HEK293T (cell line): ENCODE results near the gene AK1.
A peak's percentile ranks its signal among the peaks of the same experiment; 100 is the strongest.

Source experiments
- CTCF ChIA-PET: fragments of 350-600 bp; formaldehyde crosslinking; extraction: SDS; loops from one replicate; lab custom pipeline; 2021; ENCODE audit warnings: antibody characterized with exemption, inconsistent platforms; lab: Yijun Ruan, JAX
- POLR2A ChIA-PET: fragments of 350-600 bp; formaldehyde crosslinking; extraction: SDS; loops from one replicate; lab custom pipeline; 2020; ENCODE audit warnings: antibody characterized with exemption, inconsistent platforms; lab: Yijun Ruan, JAX
- DNase-seq: peaks from one replicate; pipeline ENCODE4 v3.0.0; 2012; ENCODE audit warnings: mixed read lengths; ENCODE audit errors: extremely low spot score
- ARNT ChIP-seq: fragments of 450-650 bp; IDR thresholded peaks from 2 replicates; pipeline ENCODE4 v1.6.1; 2017; ENCODE audit warnings: mild to moderate bottlenecking
- BHLHE40 ChIP-seq: fragments of 450-650 bp; IDR thresholded peaks from 2 replicates; pipeline ENCODE4 v1.6.1; 2016; ENCODE audit warnings: mild to moderate bottlenecking, moderate library complexity, borderline replicate concordance
- CTBP1 ChIP-seq: fragments of 450-650 bp; IDR thresholded peaks from 2 replicates; pipeline ENCODE4 v1.6.1; 2016; ENCODE audit warnings: borderline replicate concordance
- ELF4 ChIP-seq: fragments of 450-650 bp; IDR thresholded peaks from 2 replicates; pipeline ENCODE4 v1.6.1; 2017; ENCODE audit warnings: antibody characterized with exemption
- FOXA1 ChIP-seq: fragments of 450-650 bp; IDR thresholded peaks from 2 replicates; pipeline ENCODE4 v1.6.1; 2016; ENCODE audit warnings: mild to moderate bottlenecking
- FOXK2 ChIP-seq: fragments of 450-650 bp; IDR thresholded peaks from 2 replicates; pipeline ENCODE4 v1.6.1; 2016; ENCODE audit warnings: mild to moderate bottlenecking
- FOXM1 ChIP-seq: fragments of 450-650 bp; IDR thresholded peaks from 2 replicates; pipeline ENCODE4 v1.6.1; 2017; ENCODE audit warnings: mild to moderate bottlenecking, borderline replicate concordance
- HDGF ChIP-seq: fragments of 450-650 bp; IDR thresholded peaks from 2 replicates; pipeline ENCODE4 v1.6.1; 2017; ENCODE audit warnings: antibody characterized with exemption, borderline replicate concordance
- L3MBTL2 ChIP-seq: fragments of 450-650 bp; conservative IDR thresholded peaks from 2 replicates; pipeline ENCODE4 v1.6.1; 2016; ENCODE audit warnings: mild to moderate bottlenecking
- LEF1 ChIP-seq: fragments of 450-650 bp; IDR thresholded peaks from 2 replicates; pipeline ENCODE4 v1.6.1; 2017; ENCODE audit warnings: mild to moderate bottlenecking, borderline replicate concordance
- NFRKB ChIP-seq: fragments of 450-650 bp; IDR thresholded peaks from 2 replicates; pipeline ENCODE4 v1.6.1; 2016; ENCODE audit warnings: mild to moderate bottlenecking, moderate library complexity
- SP1 ChIP-seq: fragments of 450-650 bp; IDR thresholded peaks from 2 replicates; pipeline ENCODE4 v1.6.1; 2017
- SUZ12 ChIP-seq: fragments of 450-650 bp; IDR thresholded peaks from 2 replicates; pipeline ENCODE4 v1.6.1; 2016; ENCODE audit warnings: mild to moderate bottlenecking
- TARDBP ChIP-seq: fragments of 450-650 bp; IDR thresholded peaks from 2 replicates; pipeline ENCODE4 v1.6.1; 2016
- ZNF384 ChIP-seq: fragments of 450-650 bp; IDR thresholded peaks from 2 replicates; pipeline ENCODE4 v1.6.1; 2016
- TF ChIP-seq, protein P1 (sequence below): fragments of 450-650 bp; IDR thresholded peaks from 2 replicates; pipeline ENCODE4 v1.6.1; 2016

The AK1 gene

DNA sequence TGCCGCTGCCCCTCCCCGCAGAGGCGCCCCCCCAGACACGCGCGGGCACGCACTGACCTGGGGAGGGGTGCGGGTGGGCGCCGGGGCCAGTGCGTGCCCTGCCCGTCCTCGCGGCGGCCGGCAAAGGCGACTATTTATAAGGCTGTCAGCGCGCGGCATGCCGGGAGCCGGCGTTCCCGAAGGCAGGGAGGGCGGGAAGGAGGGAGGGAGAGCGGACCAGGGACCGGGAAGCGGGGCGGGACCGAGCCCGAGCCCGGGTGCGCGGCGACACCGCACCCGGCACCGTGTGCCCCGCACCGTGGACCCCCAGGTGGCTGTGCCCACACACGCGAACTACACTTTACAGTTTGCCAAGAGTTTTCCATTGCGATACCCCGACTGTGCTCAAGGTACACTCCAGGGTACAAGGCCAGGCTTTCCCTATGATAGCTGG lies at the start of gene AK1:
TSS of gene AK1 (minus strand) at position 110 of the 433 bp plus-strand sequence. CDS start 3,058 bp downstream, outside the sequence.
- TF ChIP-seq SP1, result no peak
- no peak for TF ChIP-seq FOXK2
- TF ChIP-seq TARDBP, result no peak
- peak; percentile 74 for DNase-seq
- CTCF ChIA-PET, result interaction anchor here (1.1 to 1.2 kb wide), 2 partner anchors 8 to 16 kb away, joined by 3 to 5 read pairs; no protein-coding TSS in a partner anchor
- POLR2A ChIA-PET, result interaction anchor here (0.9 to 1.7 kb wide), 2 partner anchors 20 to 39 kb away, joined by 4 to 6 read pairs; partner anchors contain the start of gene ST6GALNAC4

- ChIA-PET POLR2A (no interaction called here), CTCF (no interaction called here)
Observed at GRCh38 chr9:127926906-127927200, 49.4 kb upstream of the AK1 start.

GRCh38 chr9:127925959-127926905 lies 48.8 kb upstream of the AK1 start:
- ChIA-PET CTCF (no interaction called here), POLR2A (interaction anchor here (1.8 kb wide), 1 partner anchor 56 kb away, joined by 5 read pairs; no protein-coding TSS in a partner anchor)
- TF ChIP-seq, protein P1, sequence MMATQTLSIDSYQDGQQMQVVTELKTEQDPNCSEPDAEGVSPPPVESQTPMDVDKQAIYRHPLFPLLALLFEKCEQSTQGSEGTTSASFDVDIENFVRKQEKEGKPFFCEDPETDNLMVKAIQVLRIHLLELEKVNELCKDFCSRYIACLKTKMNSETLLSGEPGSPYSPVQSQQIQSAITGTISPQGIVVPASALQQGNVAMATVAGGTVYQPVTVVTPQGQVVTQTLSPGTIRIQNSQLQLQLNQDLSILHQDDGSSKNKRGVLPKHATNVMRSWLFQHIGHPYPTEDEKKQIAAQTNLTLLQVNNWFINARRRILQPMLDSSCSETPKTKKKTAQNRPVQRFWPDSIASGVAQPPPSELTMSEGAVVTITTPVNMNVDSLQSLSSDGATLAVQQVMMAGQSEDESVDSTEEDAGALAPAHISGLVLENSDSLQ, result no peak
- TF ChIP-seq ELF4 (no peak), NFRKB (no peak), CTBP1 (no peak), HDGF (no peak), LEF1 (no peak), FOXA1 (no peak), SP1 (no peak), ARNT (no peak), FOXM1 (no peak), FOXK2 (no peak), SUZ12 (no peak), BHLHE40 (no peak), ZNF384 (no peak), L3MBTL2 (no peak), TARDBP (no peak)
- DNase-seq, result no peak

More at GRCh38 chr9:127926906-127927200, 49.4 kb upstream of the AK1 start:
- TF ChIP-seq CTBP1 (no peak), FOXK2 (no peak), BHLHE40 (no peak), FOXM1 (no peak), ZNF384 (no peak), ARNT (no peak), LEF1 (no peak), SUZ12 (no peak), ELF4 (no peak), NFRKB (no peak), FOXA1 (no peak), TARDBP (no peak), L3MBTL2 (no peak), SP1 (no peak), HDGF (no peak)
- TF ChIP-seq, protein P1, result no peak
- DNase-seq, result no peak

DNA sequence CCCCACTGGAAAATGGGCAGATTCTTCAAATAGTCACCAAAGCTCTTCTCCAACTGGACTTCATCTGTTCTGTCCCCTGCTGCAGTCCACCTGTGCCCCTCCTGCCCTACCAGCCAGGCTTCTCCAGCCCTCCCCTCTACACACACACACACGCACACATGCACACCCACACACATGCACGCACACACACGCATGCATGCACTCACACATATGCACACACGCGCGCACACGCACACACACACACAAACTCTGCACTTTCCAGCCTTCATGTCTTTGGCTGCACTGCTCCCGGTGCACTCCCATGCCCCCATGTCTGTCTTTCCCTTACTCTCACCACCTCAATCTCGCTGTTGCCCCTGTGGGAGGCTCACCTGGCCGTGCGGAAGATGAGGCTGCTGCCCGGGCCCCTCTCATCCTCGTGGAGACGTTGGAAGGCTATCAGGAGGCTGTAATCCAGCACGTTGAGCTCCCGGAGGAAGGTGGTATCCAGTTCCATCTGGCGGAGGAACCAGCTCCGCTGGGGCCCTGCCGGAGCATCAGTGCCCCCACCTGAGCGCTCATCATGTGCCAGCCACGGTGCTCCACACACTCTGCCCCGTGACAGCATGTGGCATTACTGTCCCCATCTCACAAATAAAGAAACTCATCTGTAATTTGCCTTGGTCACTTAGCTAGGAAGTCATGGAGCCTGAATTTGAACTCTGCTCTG lies 47.4 kb upstream of the AK1 start:
- POLR2A ChIA-PET, result interaction anchor here (1.8 kb wide), 1 partner anchor 55 kb away, joined by 5 read pairs; no protein-coding TSS in a partner anchor
- TF ChIP-seq, protein P1, result no peak
- no peak for TF ChIP-seq CTBP1
- no peak for DNase-seq
- CTCF ChIA-PET, result interaction anchor here (0.6 kb wide), 1 partner anchor 192 kb away, joined by 3 read pairs; no protein-coding TSS in a partner anchor

- CTCF ChIA-PET, result no interaction called here
- POLR2A ChIA-PET, result no interaction called here
Observed at GRCh38 chr9:127923771-127924170, 46.3 kb upstream of the AK1 start.

More at GRCh38 chr9:127923771-127924170, 46.3 kb upstream of the AK1 start:
- DNase-seq, result no peak
- TF ChIP-seq FOXM1 (no peak), SP1 (no peak), ELF4 (no peak), FOXA1 (no peak), CTBP1 (no peak), ARNT (no peak), L3MBTL2 (no peak), TARDBP (no peak), BHLHE40 (no peak), NFRKB (no peak), ZNF384 (no peak), LEF1 (no peak), FOXK2 (no peak), HDGF (no peak), SUZ12 (no peak)
- TF ChIP-seq, protein P1, result no peak
